ENCODE measurements around the gene SAA4.

GRCh38 chr11:18223591-18224387, 12.8 kb downstream of the SAA4 start:
- TF ChIP-seq CTCF (IDR thresholded peaks at IDR 0.05) (no peak), POLR2AphosphoS5 (IDR thresholded peaks at IDR 0.05) (no peak), POLR2A (IDR thresholded peaks at IDR 0.05) (no peak)
